HG03135 (cell line): Measurements from ENCODE around the gene TMEM163.
"Not testable (repeated sequence)": the region's sequence is repeated elsewhere in the genome, so short reads cannot be mapped to it uniquely, and the experiment has no call there.

Source experiments
- ATAC-seq: cut with Tn5 transposase; IDR thresholded peaks from one replicate; pipeline ENCODE4 v1.9.1; 2021; ENCODE audit warnings: mild to moderate bottlenecking, moderate library complexity; ENCODE audit not compliant: unreplicated experiment

The TMEM163 gene

DNA sequence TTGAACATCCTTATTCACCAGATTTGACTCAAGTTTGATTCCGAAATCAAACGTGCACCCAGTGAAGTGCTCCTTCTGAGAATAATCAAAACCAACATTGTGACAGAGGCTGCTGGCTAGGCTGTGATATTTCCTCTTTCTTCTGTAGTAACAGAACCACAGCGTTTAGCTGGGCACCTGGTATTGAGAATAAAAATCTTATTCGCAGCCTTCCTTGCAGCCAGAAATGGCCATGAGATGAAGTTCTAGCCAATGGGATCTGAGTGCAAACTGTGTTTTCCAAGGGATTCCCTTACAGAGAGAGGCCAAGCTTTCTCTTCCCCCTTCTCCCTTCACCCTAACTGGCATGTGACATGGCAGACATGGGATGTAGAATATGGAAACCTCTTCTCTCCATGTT is 51.7 kb downstream of the TMEM163 start:
- ATAC-seq: no peak

GRCh38 chr2:134665727-134666506 is 52.9 kb downstream of the TMEM163 start:
- ATAC-seq: no peak

DNA sequence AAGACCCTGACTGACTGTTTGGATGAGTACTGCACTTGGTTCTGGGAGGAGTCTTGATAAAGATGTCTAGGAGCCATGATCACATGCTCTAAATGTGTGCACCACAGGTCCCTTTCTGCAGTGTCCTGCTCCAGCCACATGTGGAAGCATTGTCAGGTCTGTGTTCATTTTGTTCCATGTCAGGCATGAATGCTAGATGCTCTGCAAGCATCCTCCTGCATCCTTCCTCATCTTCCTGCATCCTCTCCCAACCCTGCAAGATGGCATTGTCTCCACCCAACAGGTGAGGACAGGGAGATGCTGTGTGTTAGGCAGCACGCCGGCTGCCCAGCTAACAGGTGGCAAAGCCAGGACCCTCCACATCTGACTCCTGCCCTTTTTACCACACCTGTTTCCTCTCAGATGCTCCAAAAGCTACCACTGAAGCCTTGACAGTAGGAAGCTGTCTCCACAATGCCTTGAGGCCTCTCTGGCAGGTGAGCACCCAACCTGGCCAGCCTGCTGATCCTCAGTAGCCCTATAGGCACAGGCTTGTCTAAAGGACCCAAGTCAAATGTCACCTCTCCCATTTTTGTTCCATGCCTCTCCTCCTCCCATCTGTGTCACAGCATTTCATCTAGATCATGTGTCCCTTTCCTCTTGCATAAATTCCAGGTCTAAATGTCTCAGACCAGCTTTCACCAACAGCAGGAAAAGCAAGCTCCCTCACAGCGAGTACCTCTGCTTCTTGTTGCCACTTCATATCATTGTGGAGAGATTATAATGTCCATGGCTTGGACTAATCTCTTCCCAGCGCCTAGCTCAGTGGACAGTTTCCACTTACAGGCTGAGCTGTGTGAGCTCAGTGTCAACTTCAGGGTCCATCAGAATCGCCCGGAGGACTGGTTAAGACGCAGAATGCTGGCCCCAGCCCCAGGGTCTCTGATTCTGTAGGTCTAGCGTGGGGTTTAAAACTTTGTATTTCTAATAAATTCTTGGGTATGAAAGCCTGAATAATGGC is 55.0 kb downstream of the TMEM163 start:
- ATAC-seq: no peak

DNA sequence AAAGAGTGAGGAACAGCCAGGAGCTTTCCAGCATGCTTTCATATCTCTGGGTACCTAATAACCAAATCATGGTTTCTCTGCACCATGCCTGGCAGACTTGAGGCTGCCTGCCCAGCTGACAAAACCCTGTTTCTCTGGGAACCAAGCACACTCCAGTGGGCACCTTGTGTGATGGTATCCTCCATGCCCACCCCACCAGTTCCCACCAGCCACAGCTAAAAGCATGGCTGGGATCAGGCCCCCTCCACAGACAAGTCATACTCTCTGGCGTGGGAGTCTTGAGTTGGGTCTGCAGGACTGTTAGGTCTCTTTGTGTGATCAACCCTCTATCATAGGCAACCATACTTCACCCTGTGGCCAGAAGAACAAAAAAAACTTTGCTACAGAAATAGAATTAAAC is 56.0 kb downstream of the TMEM163 start:
- ATAC-seq: no peak

GRCh38 chr2:134660626-134661402 is 58.0 kb downstream of the TMEM163 start:
- ATAC-seq: no peak

- ATAC-seq: no peak
Measured at GRCh38 chr2:134659724-134660123, 59.1 kb downstream of the TMEM163 start.

- ATAC-seq: no peak
Measured at GRCh38 chr2:134657650-134658250, 61.0 kb downstream of the TMEM163 start.

DNA sequence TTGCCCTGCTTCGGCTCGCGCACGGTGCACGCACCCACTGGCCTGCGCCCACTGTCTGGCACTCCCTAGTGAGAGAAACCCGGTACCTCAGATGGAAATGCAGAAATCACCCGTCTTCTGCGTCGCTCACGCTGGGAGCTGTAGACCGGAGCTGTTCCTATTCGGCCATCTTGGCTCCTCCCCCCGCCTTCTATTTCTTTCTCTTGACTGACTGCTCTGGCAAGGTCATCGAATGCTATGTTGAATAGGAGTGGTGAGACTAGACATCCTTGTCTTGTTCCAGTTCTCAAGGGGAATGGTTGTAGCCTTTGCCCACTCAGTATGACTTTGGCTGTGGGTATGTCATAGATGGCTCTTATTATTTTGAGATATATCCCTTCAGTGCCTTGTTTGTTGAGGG is 62.4 kb downstream of the TMEM163 start:
- not testable (repeated sequence) for ATAC-seq

GRCh38 chr2:134648586-134648985 is 70.2 kb downstream of the TMEM163 start:
- no peak for ATAC-seq

- ATAC-seq: no peak
Measured at GRCh38 chr2:134647607-134648256, 71.1 kb downstream of the TMEM163 start.

DNA sequence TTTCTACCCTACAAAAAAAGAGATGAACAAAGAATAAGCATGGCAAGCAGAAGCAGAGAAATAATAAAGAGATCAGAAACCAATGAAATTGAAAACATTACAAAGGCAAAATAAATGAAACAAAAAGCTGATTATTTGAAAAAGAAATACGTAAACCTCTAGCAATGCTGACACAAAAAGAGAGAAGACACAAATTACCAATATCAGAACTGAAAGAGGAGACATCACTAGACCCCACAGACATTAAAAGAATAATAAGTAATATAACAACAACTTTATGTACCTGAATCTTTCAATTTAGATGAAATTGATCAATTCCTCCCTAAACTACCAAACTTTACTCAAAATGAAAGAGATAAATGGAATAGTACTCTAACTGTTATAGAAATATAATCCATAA is 75.9 kb downstream of the TMEM163 start:
- no peak for ATAC-seq

- ATAC-seq: no peak
Measured at GRCh38 chr2:134640494-134640893, 78.3 kb downstream of the TMEM163 start.

DNA sequence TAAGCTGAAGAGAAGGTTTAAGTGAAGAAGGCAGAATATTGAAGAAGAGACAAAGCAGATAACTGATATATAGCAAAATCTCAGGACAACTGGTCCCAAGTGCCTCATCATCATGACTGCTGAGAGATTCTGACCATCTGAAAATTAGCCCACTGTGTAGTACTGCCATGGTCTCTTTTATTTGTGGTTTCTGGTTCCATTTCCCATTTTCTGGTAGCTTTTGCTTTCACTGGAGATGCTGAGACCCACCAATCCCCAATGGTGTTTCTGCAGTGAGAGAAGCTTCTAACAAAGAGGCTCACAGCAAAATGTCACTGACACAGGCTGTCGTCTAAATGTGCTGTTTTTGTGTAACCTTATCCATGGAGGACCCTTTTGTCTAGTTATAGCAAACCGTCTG is 79.5 kb downstream of the TMEM163 start:
- no peak for ATAC-seq

GRCh38 chr2:134636714-134637113 is 82.1 kb downstream of the TMEM163 start:
- ATAC-seq: no peak

GRCh38 chr2:134634054-134634753 is 84.6 kb downstream of the TMEM163 start:
- ATAC-seq: no peak

DNA sequence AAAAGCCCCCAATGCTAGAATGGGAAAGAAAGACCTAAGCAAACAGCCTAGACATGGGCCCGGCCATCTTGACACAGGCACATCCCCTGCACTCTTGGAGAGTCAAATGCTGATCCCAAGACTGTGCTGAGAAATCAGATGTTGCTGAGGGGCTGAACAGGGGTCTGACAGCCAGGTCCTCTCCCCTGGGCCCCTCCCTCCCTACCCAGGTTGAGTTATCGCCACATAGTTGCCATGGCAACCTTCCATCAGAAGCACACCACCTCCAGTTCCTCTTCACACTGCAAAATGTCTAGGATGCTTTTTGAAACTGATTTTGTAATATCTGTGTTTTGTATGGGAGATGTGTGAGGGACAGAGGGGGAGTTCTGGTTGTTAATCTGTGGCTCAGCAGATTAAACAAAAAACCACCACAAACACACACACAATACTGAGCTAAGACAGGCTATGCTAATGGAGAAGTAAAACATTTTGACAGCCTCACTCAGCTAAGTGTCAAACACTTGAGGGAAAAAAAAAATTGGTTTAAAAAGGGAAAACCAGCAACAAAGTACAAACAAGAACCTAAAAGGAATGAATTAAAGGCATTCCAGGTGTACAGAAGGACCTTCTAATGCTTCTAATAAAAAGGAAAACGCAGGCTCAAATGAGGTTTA is 88.2 kb downstream of the TMEM163 start:
- no peak for ATAC-seq

- ATAC-seq: no peak
Measured at GRCh38 chr2:134628453-134628852, 90.3 kb downstream of the TMEM163 start.

DNA sequence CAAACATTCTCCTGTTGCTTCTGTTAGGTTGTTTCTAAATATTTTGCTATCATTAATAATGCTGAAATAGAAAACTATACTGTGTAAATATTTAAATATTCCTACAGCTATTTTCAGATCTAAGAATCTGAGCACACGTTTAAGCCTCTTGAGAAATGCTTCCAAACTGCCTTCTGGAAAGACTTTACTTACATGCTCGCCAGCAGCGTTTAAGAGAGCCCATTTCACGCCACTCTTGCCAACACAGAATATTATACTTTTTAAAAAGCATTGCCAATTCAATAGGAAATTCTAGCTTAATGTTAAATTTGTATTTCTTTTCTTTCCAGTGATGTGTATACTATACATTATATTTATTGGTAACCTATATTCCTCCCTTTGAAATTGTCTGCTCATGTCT is 92.0 kb downstream of the TMEM163 start:
- no peak for ATAC-seq

- no peak for ATAC-seq
Measured at GRCh38 chr2:134625311-134625710, 93.5 kb downstream of the TMEM163 start.
